Esophagus squamous epithelium (tissue), 5 donors: ENCODE data around the gene MRPS6. TPM values are rescaled to one million over a fixed set of nuclear protein-coding genes. Genes with fewer than 3 reads are reported as not detected.

Experiments
- DNase-seq: peaks from one replicate; lab custom pipeline; 2025; lab: John Stamatoyannopoulos, UW
- H3K27ac ChIP-seq, 4 donors: fragments of 200-600 bp; sonication (generic); one replicate each; pipeline ENCODE4 v1.5.1; 2016 to 2019; ENCODE audit warnings: mild to moderate bottlenecking in 1 of 4
- H3K27me3 ChIP-seq, 4 donors: fragments of 200-600 bp; sonication (generic); 1 replicate in 3 of 4; 2 replicates in 1 of 4; pipeline versions ENCODE4 v1.5.1 to v1.6.0; 2017 to 2021; ENCODE audit warnings: antibody characterized with exemption in 1 of 4
- H3K36me3 ChIP-seq, 3 donors: fragments of 200-600 bp; sonication (generic); one replicate each; pipeline ENCODE4 v1.5.1; 2016 to 2019
- H3K4me1 ChIP-seq, 3 donors: fragments of 200-600 bp; sonication (generic); one replicate each; pipeline ENCODE4 v1.5.1; 2017 to 2019
- H3K4me3 ChIP-seq, 4 donors: fragments of 200-600 bp; sonication (generic); 1 replicate in 3 of 4; 2 replicates in 1 of 4; pipeline ENCODE4 v1.5.1; 2016 to 2019; ENCODE audit warnings: mild to moderate bottlenecking in 2 of 4, moderate library complexity in 1 of 4
- H3K9me3 ChIP-seq, 3 donors: fragments of 200-600 bp; sonication (generic); one replicate each; pipeline ENCODE4 v1.5.1; 2016 to 2019
- POLR2A ChIP-seq, 4 donors: fragments of 450-650 bp; IDR thresholded peaks; one replicate each; pipeline ENCODE4 v1.6.1; 2017; ENCODE audit warnings: antibody characterized with exemption in 4 of 4, mild to moderate bottlenecking in 4 of 4, moderate library complexity in 3 of 4
- WGBS, 2 donors: methylation state at CpG; one replicate each; pipeline ENCODE4 v1.1.5; 2018; 5-methylcytosine and 5-hydroxymethylcytosine counted together
- intact Hi-C: fragments of 100-400 bp; cut with DNase I; formaldehyde crosslinking; loops from one replicate; pipeline ENCODE4 v1.15.0; 2022
- total RNA-seq, 4 donors: library from RNA; depleted of rRNA; stranded (reverse); fragments of >200 nt; gene quantifications; one replicate each; pipeline ENCODE4 v1.1.0, GENCODE V29; 2016
- TF ChIP-seq, protein P1 (sequence below), 6 experiments: fragments of 450-650 bp in 4 of 6; fragments of 200-600 bp in 2 of 6; sonication (generic) in 2 of 6; IDR thresholded peaks; one replicate each; pipeline ENCODE4 v1.5.1; 2016 to 2019; ENCODE audit warnings: antibody characterized with exemption in 6 of 6, mild to moderate bottlenecking in 4 of 6, moderate library complexity in 4 of 6
- donor health status: DM: yes; HTN: yes; CAD: no.

Gene MRPS6
- total RNA-seq, 4 donors from 2014 or later: 13.4 to 32.2 (median 20.1) TPM

DNA sequence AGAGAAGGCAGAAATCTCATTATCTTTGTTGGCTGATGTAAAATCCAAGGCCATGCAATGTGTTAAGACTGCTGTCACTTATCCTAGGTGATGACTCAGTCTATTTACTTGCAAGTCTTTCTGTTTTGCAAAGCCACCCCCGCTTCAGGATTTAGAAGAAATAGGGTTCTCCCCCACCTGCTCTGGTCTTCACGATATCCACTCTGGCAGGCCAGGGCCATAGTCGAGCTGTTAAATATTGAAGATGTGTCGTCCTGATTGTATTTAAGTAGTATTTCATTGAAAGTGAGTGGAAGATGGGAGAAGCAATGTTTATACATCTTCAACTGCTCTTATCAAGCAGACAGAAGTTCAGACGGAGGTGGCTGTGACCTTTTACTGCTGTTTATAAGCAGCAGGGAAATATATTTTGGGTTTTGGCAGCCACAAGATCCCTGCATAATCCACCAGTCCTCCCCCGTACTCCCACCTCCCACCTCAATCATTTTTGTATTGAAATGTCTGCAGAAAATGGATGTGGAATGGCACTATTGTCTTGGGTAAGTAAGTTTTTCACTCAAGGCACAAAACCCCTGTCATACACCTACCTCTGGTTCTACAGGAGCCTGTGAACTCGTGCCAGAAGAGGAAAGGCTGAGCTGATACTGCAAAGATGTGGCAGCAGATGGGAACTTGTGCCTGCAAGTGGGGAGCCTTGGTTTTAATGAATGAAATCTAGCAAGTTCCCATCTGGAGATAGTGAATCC is 117.4 kb downstream of the MRPS6 start:
- no peak for TF ChIP-seq POLR2A (IDR thresholded peaks at IDR 0.05)
- TF ChIP-seq, protein P1, sequence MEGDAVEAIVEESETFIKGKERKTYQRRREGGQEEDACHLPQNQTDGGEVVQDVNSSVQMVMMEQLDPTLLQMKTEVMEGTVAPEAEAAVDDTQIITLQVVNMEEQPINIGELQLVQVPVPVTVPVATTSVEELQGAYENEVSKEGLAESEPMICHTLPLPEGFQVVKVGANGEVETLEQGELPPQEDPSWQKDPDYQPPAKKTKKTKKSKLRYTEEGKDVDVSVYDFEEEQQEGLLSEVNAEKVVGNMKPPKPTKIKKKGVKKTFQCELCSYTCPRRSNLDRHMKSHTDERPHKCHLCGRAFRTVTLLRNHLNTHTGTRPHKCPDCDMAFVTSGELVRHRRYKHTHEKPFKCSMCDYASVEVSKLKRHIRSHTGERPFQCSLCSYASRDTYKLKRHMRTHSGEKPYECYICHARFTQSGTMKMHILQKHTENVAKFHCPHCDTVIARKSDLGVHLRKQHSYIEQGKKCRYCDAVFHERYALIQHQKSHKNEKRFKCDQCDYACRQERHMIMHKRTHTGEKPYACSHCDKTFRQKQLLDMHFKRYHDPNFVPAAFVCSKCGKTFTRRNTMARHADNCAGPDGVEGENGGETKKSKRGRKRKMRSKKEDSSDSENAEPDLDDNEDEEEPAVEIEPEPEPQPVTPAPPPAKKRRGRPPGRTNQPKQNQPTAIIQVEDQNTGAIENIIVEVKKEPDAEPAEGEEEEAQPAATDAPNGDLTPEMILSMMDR (IDR thresholded peaks at IDR 0.05): no peak
- no peak for DNase-seq
- H3K4me3 ChIP-seq: no peak overlapping the region
- 65 to 69% methylated on average over 7 of the region's 7 CpGs for WGBS, 2 donors
- H3K9me3 ChIP-seq: no peaks in the 10 kb centered on the region
- no peaks in the 10 kb centered on the region for H3K27me3 ChIP-seq
- no peaks in the 10 kb centered on the region for H3K36me3 ChIP-seq
- intact Hi-C loops: no loop called here
- no peak overlapping the region for H3K27ac ChIP-seq
- no peaks in the 10 kb centered on the region for H3K4me1 ChIP-seq

DNA sequence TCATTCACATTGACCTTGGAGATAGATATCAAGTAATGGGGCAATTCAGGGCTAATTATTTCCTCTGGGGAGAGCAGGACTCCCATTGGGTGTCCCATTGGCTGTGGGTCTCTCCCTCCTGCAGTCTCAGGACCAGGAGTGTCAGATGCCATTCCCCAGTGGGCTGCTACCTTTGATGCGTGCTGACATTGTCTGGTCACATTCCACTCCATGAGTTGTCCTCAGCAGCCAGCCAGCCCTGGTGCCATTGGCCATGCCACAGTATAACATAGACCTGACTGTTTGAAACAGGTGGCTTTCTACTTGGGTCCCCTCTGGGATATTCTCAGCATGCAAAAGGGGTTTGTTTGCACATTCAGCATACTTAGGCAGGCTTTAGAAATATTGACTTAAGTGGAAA is 118.5 kb downstream of the MRPS6 start:
- no peak for DNase-seq
- no peak overlapping the region for H3K27ac ChIP-seq
- no peaks in the 10 kb centered on the region for H3K4me1 ChIP-seq
- intact Hi-C loops: no loop called here
- no peaks in the 10 kb centered on the region for H3K9me3 ChIP-seq
- no peak overlapping the region for H3K4me3 ChIP-seq
- WGBS, 2 donors: 83 to 86% methylated on average over 1 of the region's 1 CpG
- no peaks in the 10 kb centered on the region for H3K27me3 ChIP-seq
- no peaks in the 10 kb centered on the region for H3K36me3 ChIP-seq
- TF ChIP-seq POLR2A (IDR thresholded peaks at IDR 0.05): no peak
- TF ChIP-seq, protein P1 (IDR thresholded peaks at IDR 0.05): no peak

Other genes starting within 250 kb of the MRPS6 start
- gene ATP5PO, start 157.8 kb upstream of the MRPS6 start, total RNA-seq: 100 to 1,000 TPM; 184 to 354 (median 297) TPM
- gene SLC5A3, start within 50 bp of the MRPS6 start, total RNA-seq: 10 to 100 TPM in 2 of 4 donors, 1 to 10 TPM in 2; 9.0 to 20.0 (median 11.4) TPM